Adrenal gland (tissue), 12 donors: ENCODE results near the gene ANKMY1. TPM values are rescaled to one million over a fixed set of nuclear protein-coding genes. Genes with fewer than 3 reads are reported as not detected.

ENCODE experiments used
- DNase-seq, 7 donors: peaks; one replicate each; pipeline ENCODE4 v3.0.0-alpha.2; 2019 to 2020
- H3K27ac ChIP-seq, 5 donors: fragments of 200-600 bp; sonication (generic) in 4 of 5; 1 replicate in 3 of 5; 2 replicates in 2 of 5; pipeline versions ENCODE4 v1.5.1 to v1.8.0; 2016 to 2020; ENCODE audit warnings: mild to moderate bottlenecking in 1 of 5
- H3K27me3 ChIP-seq: fragments of 200-600 bp; 2 replicates; pipeline ENCODE4 v1.8.0; 2021
- H3K36me3 ChIP-seq, 2 donors: fragments of 200-600 bp; replicated peaks in 1 of 2; 1 replicate in 1 of 2; 2 replicates in 1 of 2; pipeline versions ENCODE4 v1.5.1 to v1.8.0; 2018 to 2022
- H3K4me1 ChIP-seq, 2 donors: fragments of 200-600 bp; replicated peaks in 1 of 2; 1 replicate in 1 of 2; 2 replicates in 1 of 2; pipeline versions ENCODE4 v1.5.1 to v1.8.0; 2018 to 2021
- H3K4me3 ChIP-seq, 4 donors: fragments of 200-600 bp; sonication (generic) in 3 of 4; one replicate each; pipeline ENCODE4 v1.5.1; 2016 to 2018
- H3K9me3 ChIP-seq, 3 donors: fragments of 200-600 bp; sonication (generic) in 1 of 3; replicated peaks in 1 of 3; 1 replicate in 2 of 3; 2 replicates in 1 of 3; pipeline versions ENCODE4 v1.5.1 to v1.8.0; 2016 to 2021
- CTCF ChIP-seq, 6 experiments: fragments of 450-650 bp in 4 of 6; fragments of 200-600 bp in 2 of 6; sonication (generic) in 1 of 6; IDR thresholded peaks; 1 replicate in 5 of 6; 2 replicates in 1 of 6; pipeline versions ENCODE4 v1.5.1 to v1.8.0; 2016 to 2021; ENCODE audit warnings: antibody characterized with exemption in 6 of 6, mild to moderate bottlenecking in 2 of 6, moderate library complexity in 1 of 6
- POLR2A ChIP-seq, 2 donors: fragments of 450-650 bp; IDR thresholded peaks; one replicate each; pipeline ENCODE4 v1.6.1; 2017; ENCODE audit warnings: antibody characterized with exemption in 2 of 2, mild to moderate bottlenecking in 2 of 2, moderate library complexity in 1 of 2
- WGBS, 4 donors: extraction: QIAGEN DNeasy Blood & Tissue Kit in 2 of 4; methylation state at CpG; one replicate each; pipeline versions ENCODE4 v1.1.5 to v1.1.7; 2013 to 2017; 5-methylcytosine and 5-hydroxymethylcytosine counted together
- intact Hi-C, 2 donors: fragments of 100-400 bp; cut with DNase I; formaldehyde crosslinking; loops; one replicate each; pipeline versions ENCODE4 v1.14.1 to v1.15.0; 2022 to 2023
- polyA plus RNA-seq, 3 donors: library from polyadenylated mRNA; stranded (reverse); fragments of 200-250 nt in 2 of 3; fragments of 350-450 nt in 1 of 3; fragmentation: Illumina TruSeq in 1 of 3; extraction: RNeasy Lipid Tissue Mini Kit (QIAGEN cat#74804) in 1 of 3; gene quantifications; one replicate each; pipeline ENCODE4 v1.2.3, GENCODE V29; 2013 to 2014
- total RNA-seq, 9 donors: library from RNA; depleted of rRNA in 4 of 9; stranded (reverse); fragments of >200 nt in 4 of 9; fragments of 120-200 nt in 1 of 9; fragmentation: NEBNext Ultra II Directional in 1 of 9; extraction: Animal tissue kit (Norgen Biotek cat#: 25700) in 1 of 9; gene quantifications; one replicate each; pipeline versions ENCODE4 v1.1.0 to v1.2.4, GENCODE V29; 2013 to 2023
- donor health status: healthy with polysubstance abuse.
- donor health status: Bipolar disorder and iron deficiency.
- donor health status: DM: yes; HTN: yes; CAD: no.
- donor health status: DM: no; HTN: no; CAD: no.
- donor health status: DM: no; HTN: no; CAD: no.
- donor health status: DM: yes; HTN: yes; CAD: no.

ANKMY1 gene
- total and polyA plus RNA-seq, 12 donors, result 7.2 to 31.7 (median 12.0) TPM

DNA sequence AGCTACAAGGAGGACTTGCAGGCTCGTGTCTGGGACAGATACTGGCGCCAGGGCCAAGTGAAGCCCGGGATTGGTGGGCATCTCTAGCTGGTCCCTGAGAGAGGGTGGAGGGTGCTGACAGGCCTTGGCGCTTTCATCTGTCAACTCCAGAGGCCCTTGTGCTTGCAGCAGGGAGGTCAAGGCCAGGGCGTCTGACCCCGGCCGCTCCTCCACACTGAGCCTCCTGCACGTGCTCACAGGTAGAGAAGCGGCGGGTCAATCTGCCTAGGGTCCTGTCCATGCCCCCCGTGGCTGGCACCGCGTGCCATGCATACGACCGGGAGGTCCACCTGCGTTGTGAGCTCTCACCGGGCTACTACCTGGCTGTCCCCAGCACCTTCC is 38.3 kb upstream of the ANKMY1 start:
- TF ChIP-seq POLR2A (IDR thresholded peaks at IDR 0.05) (no peak), CTCF (IDR thresholded peaks at IDR 0.05) (no peak)
- 83 to 91% (median 89%) methylated on average over 11 to 17 of the region's 17 CpGs for WGBS, 4 donors
- no peak overlapping the region for H3K4me3 ChIP-seq
- DNase-seq, result peak in 4 of 7 donors; percentile 3 to 18 (median 10)
- no peaks in the 10 kb centered on the region for H3K4me1 ChIP-seq
- intact Hi-C loops, result no loop called here
- no peaks in the 10 kb centered on the region for H3K27me3 ChIP-seq
- no peak overlapping the region for H3K27ac ChIP-seq
- H3K9me3 ChIP-seq, result no peaks in the 10 kb centered on the region
- peaks cover 0 to 34% of the 10 kb centered on the region in 2 donors for H3K36me3 ChIP-seq

GRCh38 chr2:240595381-240596079 is 37.7 kb upstream of the ANKMY1 start:
- intact Hi-C loops, result no loop called here
- Histone ChIP-seq H3K9me3 (no peaks in the 10 kb centered on the region), H3K36me3 (peaks cover 0 to 39% of the 10 kb centered on the region in 2 donors), H3K27me3 (no peaks in the 10 kb centered on the region), H3K4me1 (no peaks in the 10 kb centered on the region), H3K27ac (no peak overlapping the region), H3K4me3 (no peak overlapping the region)
- 74 to 82% (median 77%) methylated on average over 8 to 18 of the region's 18 CpGs for whole genome bisulfite sequencing, 4 donors
- peak in 4 of 7 donors; percentile 7 to 25 (median 15) for DNase-seq
- TF ChIP-seq POLR2A (IDR thresholded peaks at IDR 0.05) (no peak), CTCF (IDR thresholded peaks at IDR 0.05) (no peak)

GRCh38 chr2:240594511-240595380 is 37.0 kb upstream of the ANKMY1 start:
- peak in 5 of 7 donors; percentile 5 to 43 (median 16) for DNase-seq
- H3K27ac ChIP-seq, result no peak overlapping the region
- peaks cover 0 to 5% of the 10 kb centered on the region in 2 donors for H3K4me1 ChIP-seq
- no peak overlapping the region for H3K4me3 ChIP-seq
- H3K9me3 ChIP-seq, result no peaks in the 10 kb centered on the region
- intact Hi-C loops, result no loop called here
- H3K27me3 ChIP-seq, result no peaks in the 10 kb centered on the region
- peaks cover 0 to 39% of the 10 kb centered on the region in 2 donors for H3K36me3 ChIP-seq
- TF ChIP-seq POLR2A (IDR thresholded peaks at IDR 0.05), result no peak
- TF ChIP-seq CTCF (IDR thresholded peaks at IDR 0.05), result no peak
- WGBS, 4 donors, result 80 to 91% (median 90%) methylated on average over 2 to 34 of the region's 34 CpGs

GRCh38 chr2:240593703-240594451 is 36.1 kb upstream of the ANKMY1 start:
- no peak for TF ChIP-seq POLR2A (IDR thresholded peaks at IDR 0.05)
- Histone ChIP-seq H3K4me3 (no peak overlapping the region), H3K9me3 (no peaks in the 10 kb centered on the region), H3K27me3 (no peaks in the 10 kb centered on the region), H3K36me3 (peaks cover 0 to 33% of the 10 kb centered on the region in 2 donors), H3K4me1 (peaks cover 0 to 5% of the 10 kb centered on the region in 2 donors), H3K27ac (no peak overlapping the region)
- DNase-seq, result peak in 5 of 7 donors; percentile 4 to 43 (median 11)
- 89 to 92% (median 91%) methylated on average over 7 to 19 of the region's 19 CpGs; no CpG with 5 or more reads in 1 of the 4 donors for WGBS, 4 donors
- intact Hi-C loops, result no loop called here
